ENCODE data around the gene NCAPD2. TPM values are rescaled to one million over a fixed set of nuclear protein-coding genes. Genes with fewer than 3 reads are reported as not detected.
"Not testable (repeated sequence)": the region's sequence is repeated elsewhere in the genome, so short reads cannot be mapped to it uniquely, and the experiment has no call there.

NCAPD2 gene
- total RNA-seq, 4 donors from 2014 or later, result 13.9 to 26.1 (median 24.7) TPM

- no peak overlapping the region for H3K4me3 ChIP-seq
- peak overlapping the region; percentile 12 to 52 (median 32) for H3K27ac ChIP-seq (replicated peaks in 1 of 4)
- intact Hi-C loops (cut with DNase I), result loop anchor here (2.0 to 5.0 kb wide), 2 partner anchors 43 to 128 kb away; no protein-coding TSS in a partner anchor
- H3K4me1 ChIP-seq, result peaks cover 26 to 73% (median 61%) of the 10 kb centered on the region in 4 donors
- no peak for DNase-seq (ENCODE audit: extremely low spot score)
- H3K27me3 ChIP-seq, result no peaks in the 10 kb centered on the region
- no peaks in the 10 kb centered on the region for H3K9me3 ChIP-seq
- WGBS, result 30% methylated on average over 6 of the region's 6 CpGs
- H3K36me3 ChIP-seq, result peaks cover 27 to 65% (median 55%) of the 10 kb centered on the region in 4 donors
- peak; percentile 84 to 97 (median 89) for TF ChIP-seq CTCF (IDR thresholded peaks at IDR 0.05)
- no peak for TF ChIP-seq POLR2A (IDR thresholded peaks at IDR 0.05; ENCODE audit: low read depth)
- TF ChIP-seq POLR2AphosphoS5 (IDR thresholded peaks at IDR 0.05), result peak; percentile 33 to 36
Measured at GRCh38 chr12:6465467-6466183, 28.3 kb upstream of the NCAPD2 start.

GRCh38 chr12:6466184-6466573 lies 27.7 kb upstream of the NCAPD2 start:
- 88% methylated on average over 5 of the region's 5 CpGs for WGBS
- Histone ChIP-seq H3K9me3 (no peaks in the 10 kb centered on the region), H3K4me1 (peaks cover 22 to 71% (median 60%) of the 10 kb centered on the region in 4 donors), H3K4me3 (no peak overlapping the region), H3K27ac (replicated peaks in 1 of 4) (peak overlapping the region; percentile 4 to 52 (median 17)), H3K36me3 (peaks cover 26 to 60% (median 49%) of the 10 kb centered on the region in 4 donors), H3K27me3 (no peaks in the 10 kb centered on the region)
- intact Hi-C loops (cut with DNase I), result loop anchor here (2.0 to 5.0 kb wide), 2 partner anchors 43 to 129 kb away; no protein-coding TSS in a partner anchor
- no peak for DNase-seq (ENCODE audit: extremely low spot score)
- TF ChIP-seq POLR2AphosphoS5 (IDR thresholded peaks at IDR 0.05), result no peak
- no peak for TF ChIP-seq POLR2A (IDR thresholded peaks at IDR 0.05; ENCODE audit: low read depth)
- no peak for TF ChIP-seq EP300 (IDR thresholded peaks at IDR 0.05)

- intact Hi-C loops (cut with DNase I), result loop anchor here (2.0 to 5.0 kb wide), 2 partner anchors 44 to 129 kb away; no protein-coding TSS in a partner anchor
- peak overlapping the region in 2 of 4 donors; percentile 22 to 52 for H3K27ac ChIP-seq (replicated peaks in 1 of 4)
- WGBS, result 92% methylated on average over 4 of the region's 4 CpGs
- DNase-seq (ENCODE audit: extremely low spot score); H3K27me3 ChIP-seq; H3K9me3 ChIP-seq; H3K4me3 ChIP-seq: not testable (repeated sequence)
- peaks cover 23 to 54% (median 44%) of the 10 kb centered on the region in 4 donors for H3K36me3 ChIP-seq
- H3K4me1 ChIP-seq, result peaks cover 21 to 71% (median 58%) of the 10 kb centered on the region in 4 donors
Measured at GRCh38 chr12:6466751-6467150, 27.2 kb upstream of the NCAPD2 start.

GRCh38 chr12:6467571-6468282 lies 26.2 kb upstream of the NCAPD2 start:
- peaks cover 19 to 62% (median 51%) of the 10 kb centered on the region in 4 donors for H3K4me1 ChIP-seq
- 89% methylated on average over 7 of the region's 9 CpGs for WGBS
- not testable (repeated sequence) for H3K9me3 ChIP-seq; H3K4me3 ChIP-seq; DNase-seq (ENCODE audit: extremely low spot score); H3K27me3 ChIP-seq
- intact Hi-C loops (cut with DNase I), result loop anchor here (2.0 to 5.0 kb wide), 2 partner anchors 45 to 130 kb away; no protein-coding TSS in a partner anchor
- peaks cover 15 to 44% (median 35%) of the 10 kb centered on the region in 4 donors for H3K36me3 ChIP-seq
- peak overlapping the region in 2 of 4 donors; percentile 2 to 87 for H3K27ac ChIP-seq (replicated peaks in 1 of 4)

GRCh38 chr12:6468283-6468575 lies 25.7 kb upstream of the NCAPD2 start:
- TF ChIP-seq CTCF (IDR thresholded peaks at IDR 0.05) (no peak), EP300 (IDR thresholded peaks at IDR 0.05) (no peak), POLR2AphosphoS5 (IDR thresholded peaks at IDR 0.05) (no peak), POLR2A (IDR thresholded peaks at IDR 0.05; ENCODE audit: low read depth) (no peak)
- Histone ChIP-seq H3K4me1 (peaks cover 19 to 60% (median 47%) of the 10 kb centered on the region in 4 donors), H3K36me3 (peaks cover 13 to 39% (median 30%) of the 10 kb centered on the region in 4 donors), H3K4me3 (no peak overlapping the region), H3K27ac (replicated peaks in 1 of 4) (peak overlapping the region in 2 of 4 donors; percentile 2 to 87), H3K27me3 (no peaks in the 10 kb centered on the region), H3K9me3 (no peaks in the 10 kb centered on the region)
- intact Hi-C loops (cut with DNase I), result loop anchor here (5.0 kb wide), 1 partner anchor 131 kb away; no protein-coding TSS in a partner anchor
- no peak for DNase-seq (ENCODE audit: extremely low spot score)

- intact Hi-C loops (cut with DNase I), result loop anchor here (5.0 kb wide), 1 partner anchor 132 kb away; no protein-coding TSS in a partner anchor
- TF ChIP-seq CTCF (IDR thresholded peaks at IDR 0.05) (no peak), EP300 (IDR thresholded peaks at IDR 0.05) (no peak), POLR2AphosphoS5 (IDR thresholded peaks at IDR 0.05) (no peak), POLR2A (IDR thresholded peaks at IDR 0.05; ENCODE audit: low read depth) (no peak)
- peak overlapping the region; percentile 60 to 97 (median 84) for H3K4me3 ChIP-seq
- H3K4me1 ChIP-seq, result peaks cover 15 to 54% (median 43%) of the 10 kb centered on the region in 4 donors
- peaks cover 10 to 31% (median 21%) of the 10 kb centered on the region in 4 donors for H3K36me3 ChIP-seq
- H3K27me3 ChIP-seq, result no peaks in the 10 kb centered on the region
- H3K9me3 ChIP-seq, result no peaks in the 10 kb centered on the region
- 78% methylated on average over 6 of the region's 6 CpGs for WGBS
- H3K27ac ChIP-seq (replicated peaks in 1 of 4), result peak overlapping the region; percentile 87 to 94 (median 88)
- no peak for DNase-seq (ENCODE audit: extremely low spot score)
Measured at GRCh38 chr12:6469092-6469491, 24.8 kb upstream of the NCAPD2 start.
